Astrocyte of the spinal cord (primary cell): ENCODE measurements around the gene INSIG2.

Experiments used
- DNase-seq: peaks from one replicate; pipeline ENCODE4 v3.0.0; 2011; ENCODE audit warnings: low read depth, low spot score
- H3K4me3 ChIP-seq: 2 replicates; pipeline ENCODE4 v1.5.1; 2011; ENCODE audit warnings: low read depth, mild to moderate bottlenecking, low read length, moderate library complexity
- in situ Hi-C: cut with HindIII; loops from 2 replicates; pipeline ENCODE4 v1.10.0; 2017; ENCODE audit warnings: low sequenced_read_pairs
- TF ChIP-seq, protein P1 (sequence below): IDR thresholded peaks from 2 replicates; pipeline ENCODE4 v1.5.1; 2012; ENCODE audit warnings: low read depth, mild to moderate bottlenecking, low read length, inconsistent platforms

The INSIG2 gene

GRCh38 chr2:118106926-118107325, 18.7 kb downstream of the INSIG2 start:
- H3K4me3 ChIP-seq: no peak overlapping the region
- no peak for DNase-seq
- TF ChIP-seq, protein P1, sequence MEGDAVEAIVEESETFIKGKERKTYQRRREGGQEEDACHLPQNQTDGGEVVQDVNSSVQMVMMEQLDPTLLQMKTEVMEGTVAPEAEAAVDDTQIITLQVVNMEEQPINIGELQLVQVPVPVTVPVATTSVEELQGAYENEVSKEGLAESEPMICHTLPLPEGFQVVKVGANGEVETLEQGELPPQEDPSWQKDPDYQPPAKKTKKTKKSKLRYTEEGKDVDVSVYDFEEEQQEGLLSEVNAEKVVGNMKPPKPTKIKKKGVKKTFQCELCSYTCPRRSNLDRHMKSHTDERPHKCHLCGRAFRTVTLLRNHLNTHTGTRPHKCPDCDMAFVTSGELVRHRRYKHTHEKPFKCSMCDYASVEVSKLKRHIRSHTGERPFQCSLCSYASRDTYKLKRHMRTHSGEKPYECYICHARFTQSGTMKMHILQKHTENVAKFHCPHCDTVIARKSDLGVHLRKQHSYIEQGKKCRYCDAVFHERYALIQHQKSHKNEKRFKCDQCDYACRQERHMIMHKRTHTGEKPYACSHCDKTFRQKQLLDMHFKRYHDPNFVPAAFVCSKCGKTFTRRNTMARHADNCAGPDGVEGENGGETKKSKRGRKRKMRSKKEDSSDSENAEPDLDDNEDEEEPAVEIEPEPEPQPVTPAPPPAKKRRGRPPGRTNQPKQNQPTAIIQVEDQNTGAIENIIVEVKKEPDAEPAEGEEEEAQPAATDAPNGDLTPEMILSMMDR: no peak
- in situ Hi-C loops: no loop called here

DNA sequence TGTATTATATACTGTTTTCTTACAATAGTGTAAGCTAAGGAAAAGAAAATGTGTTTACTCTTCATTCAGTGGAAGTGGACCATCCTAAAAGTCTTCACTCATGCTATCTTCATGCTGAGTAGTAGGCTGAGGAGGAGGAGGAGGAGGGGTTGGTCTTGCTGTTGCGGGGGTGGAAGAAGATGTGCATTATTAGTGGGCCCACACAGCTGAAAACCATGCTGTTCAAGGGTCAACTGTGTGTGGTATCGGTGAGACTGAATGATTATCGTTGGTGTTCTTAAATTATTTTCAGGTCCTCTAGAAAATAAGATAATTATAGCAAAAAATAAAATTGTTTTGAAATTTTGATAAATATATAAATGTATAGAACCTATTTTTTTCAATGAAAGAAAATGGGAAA, 22.0 kb downstream of the INSIG2 start:
- no peak overlapping the region for H3K4me3 ChIP-seq
- TF ChIP-seq, protein P1: no peak
- in situ Hi-C loops: no loop called here
- no peak for DNase-seq

GRCh38 chr2:118110991-118111390, 22.7 kb downstream of the INSIG2 start:
- TF ChIP-seq, protein P1: no peak
- in situ Hi-C loops: no loop called here
- H3K4me3 ChIP-seq: no peak overlapping the region
- DNase-seq: no peak

DNA sequence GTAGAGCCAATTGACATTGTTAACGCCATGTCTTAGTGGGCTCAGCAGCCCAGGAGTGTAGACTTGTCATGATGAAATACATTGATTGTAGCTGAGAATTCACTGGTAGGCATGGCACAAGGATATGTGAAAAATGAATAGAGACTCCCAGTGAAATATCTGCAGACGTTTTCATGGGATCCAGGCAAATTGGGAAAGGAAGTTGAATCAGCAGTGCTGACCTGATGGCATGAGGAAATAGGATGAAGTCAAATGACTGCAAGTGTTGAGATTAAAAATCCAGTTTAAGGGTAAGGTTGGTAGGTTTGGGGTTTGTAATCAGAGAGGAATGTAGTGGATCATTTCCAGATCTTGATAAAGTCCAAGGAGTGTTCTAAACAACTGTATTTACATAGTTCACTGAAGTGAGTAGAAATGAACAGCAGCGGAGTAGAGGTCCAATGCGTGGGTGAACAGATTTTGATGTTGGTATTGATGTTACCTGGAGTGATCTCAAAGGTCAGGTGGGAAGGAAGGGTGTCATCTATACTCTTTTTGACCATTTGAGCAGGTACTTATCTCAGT, 24.6 kb downstream of the INSIG2 start:
- in situ Hi-C loops: no loop called here
- TF ChIP-seq, protein P1: no peak
- no peak overlapping the region for H3K4me3 ChIP-seq
- peak; percentile 71 for DNase-seq

- TF ChIP-seq, protein P1: no peak
- in situ Hi-C loops: no loop called here
- no peak overlapping the region for H3K4me3 ChIP-seq
- no peak for DNase-seq
Measured at GRCh38 chr2:118114863-118115262, 26.6 kb downstream of the INSIG2 start.

DNA sequence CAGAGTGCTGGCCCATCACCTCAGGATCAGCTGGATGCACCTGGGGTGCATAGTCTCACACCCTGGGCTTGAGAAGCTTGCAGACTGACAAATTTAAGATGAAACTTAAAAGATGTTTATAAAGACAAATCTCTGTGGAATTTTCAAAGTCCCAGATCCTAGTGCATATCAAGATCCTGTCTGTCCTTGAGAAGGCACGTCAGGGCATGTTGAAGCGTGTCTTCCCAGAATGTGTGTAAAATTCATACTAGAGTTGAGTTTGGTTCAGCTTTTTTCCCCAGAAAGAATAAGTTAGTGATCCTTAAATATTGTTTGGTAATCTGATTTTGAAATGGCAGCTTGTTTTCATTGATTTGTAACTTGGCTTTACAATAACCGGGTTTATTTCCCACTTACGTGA, 27.5 kb downstream of the INSIG2 start:
- DNase-seq: no peak
- in situ Hi-C loops: no loop called here
- TF ChIP-seq, protein P1: no peak
- no peak overlapping the region for H3K4me3 ChIP-seq

GRCh38 chr2:118118479-118118878, 30.2 kb downstream of the INSIG2 start:
- in situ Hi-C loops: no loop called here
- TF ChIP-seq, protein P1: no peak
- H3K4me3 ChIP-seq: no peak overlapping the region
- DNase-seq: no peak
